Activated CD4-positive, alpha-beta T cell treated with anti-CD3 and anti-CD28 coated beads, Interleukin-2, amount 10 ng/mL, durations not matched to agents 24 days and 14 days (primary cell): ENCODE data around the gene ATG4D. TPM values are rescaled to one million over a fixed set of nuclear protein-coding genes. Genes with fewer than 3 reads are reported as not detected.

Source experiments
- DNase-seq: peaks from one replicate; pipeline ENCODE4 v3.0.0; 2022
- H3K27ac Mint-ChIP-seq: one replicate; pipeline ENCODE4 v1.8.0; 2022; ENCODE audit warnings: mild to moderate bottlenecking, mixed read lengths
- H3K27me3 Mint-ChIP-seq: one replicate; pipeline ENCODE4 v1.8.0; 2022; ENCODE audit warnings: mixed read lengths
- H3K36me3 Mint-ChIP-seq: one replicate; pipeline ENCODE4 v1.8.0; 2022; ENCODE audit warnings: low read depth, mild to moderate bottlenecking, mixed read lengths
- H3K4me1 Mint-ChIP-seq: one replicate; pipeline ENCODE4 v1.8.0; 2021; ENCODE audit warnings: mixed read lengths
- H3K4me3 Mint-ChIP-seq: one replicate; pipeline ENCODE4 v1.8.0; 2022; ENCODE audit warnings: mild to moderate bottlenecking, moderate library complexity, mixed read lengths
- H3K9me3 Mint-ChIP-seq: one replicate; pipeline ENCODE4 v1.8.0; 2021; ENCODE audit warnings: mixed read lengths
- intact Hi-C: fragments of 100-400 bp; cut with micrococcal nuclease; formaldehyde crosslinking; loops from one replicate; pipeline ENCODE4 v1.15.1; 2023
- total RNA-seq: library from RNA; stranded (reverse); gene quantifications from 2 replicates; pipeline ENCODE4 v1.2.3, GENCODE V29; 2022

The ATG4D gene
- total RNA-seq, result 36.7 and 40.8 TPM in 2 replicates

DNA sequence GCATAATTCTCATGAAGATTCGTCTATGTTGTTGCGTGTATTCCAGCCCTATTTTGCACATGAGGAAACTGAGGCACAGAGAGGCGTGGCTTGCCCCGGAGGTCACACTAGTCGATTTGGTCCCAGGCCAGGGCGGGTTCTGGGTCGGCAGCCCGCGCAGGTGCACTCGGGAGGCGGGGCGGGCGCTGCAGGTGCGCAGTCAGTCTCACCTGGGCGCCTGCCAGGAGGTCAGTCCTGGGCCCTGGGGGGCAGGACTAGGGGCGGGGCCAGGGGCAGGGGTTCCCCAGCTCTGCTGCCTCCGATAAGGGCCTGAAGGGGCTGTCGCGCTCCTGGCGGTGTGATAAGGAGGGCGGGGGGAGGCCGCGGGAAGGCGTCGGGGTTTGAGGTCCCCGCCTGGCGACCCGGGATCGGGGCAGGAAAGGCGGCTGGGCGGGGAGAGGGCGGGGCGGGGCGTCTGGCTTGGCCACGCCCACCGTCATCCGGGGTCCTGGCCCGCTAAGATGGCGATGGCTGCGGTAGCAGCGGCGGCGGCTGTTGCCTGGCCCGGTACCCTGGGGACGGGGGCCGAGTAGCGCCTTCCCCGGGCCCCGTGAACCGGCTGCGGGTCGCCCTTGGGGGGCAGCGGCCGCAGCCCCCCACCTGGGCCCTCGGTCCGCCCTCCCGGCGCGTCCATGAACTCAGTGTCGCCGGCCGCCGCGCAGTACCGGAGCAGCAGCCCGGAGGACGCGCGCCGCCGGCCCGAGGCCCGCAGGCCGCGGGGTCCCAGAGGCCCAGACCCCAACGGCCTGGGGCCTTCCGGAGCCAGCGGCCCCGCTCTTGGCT, at the start of gene ATG4D:
ATG4D (plus strand) TSS at position 485 of the 822 bp plus-strand sequence; CDS start at position 672, 187 bp downstream.
- DNase-seq, result peak; percentile 93
- Mint-ChIP-seq H3K4me3 (peak within 1 kb of the TSS; percentile 90), H3K9me3 (no peaks in the 10 kb centered on the region), H3K27ac (peak within 1 kb of the TSS; percentile 84), H3K27me3 (peaks cover 13% of the 10 kb centered on the region), H3K4me1 (peaks cover 13% of the 10 kb centered on the region), H3K36me3 (peaks cover 10% of the 10 kb centered on the region)
- intact Hi-C loops, result loop anchor here (1.0 to 2.0 kb wide), 2 partner anchors 25 to 29 kb away; partner anchors contain the start of gene CDKN2D

DNA sequence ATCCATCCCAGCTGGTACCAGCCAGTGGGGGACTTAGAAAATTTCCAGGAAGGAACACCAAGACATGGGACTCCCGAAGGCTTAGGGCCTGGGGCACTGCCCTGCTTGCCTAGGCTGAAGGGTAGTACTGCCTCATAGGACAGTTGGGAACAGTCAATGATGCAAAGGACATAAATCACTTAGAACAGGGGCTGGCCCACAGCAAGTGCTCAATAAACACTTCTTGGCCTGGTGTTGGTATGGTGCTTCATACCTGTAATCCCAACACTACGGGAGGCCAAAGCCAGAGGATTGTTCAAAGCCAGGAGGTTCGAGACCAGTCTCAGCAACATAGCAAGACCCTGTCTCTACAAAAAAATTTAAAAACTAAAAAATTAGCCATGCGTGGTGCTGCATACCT, 46.3 kb upstream of the ATG4D start:
- Mint-ChIP-seq H3K27ac (peak overlapping the region; percentile 52), H3K36me3 (peaks cover 47% of the 10 kb centered on the region), H3K27me3 (no peaks in the 10 kb centered on the region), H3K4me3 (no peak overlapping the region), H3K9me3 (no peaks in the 10 kb centered on the region), H3K4me1 (peaks cover 35% of the 10 kb centered on the region)
- no peak for DNase-seq
- intact Hi-C loops, result no loop called here

DNA sequence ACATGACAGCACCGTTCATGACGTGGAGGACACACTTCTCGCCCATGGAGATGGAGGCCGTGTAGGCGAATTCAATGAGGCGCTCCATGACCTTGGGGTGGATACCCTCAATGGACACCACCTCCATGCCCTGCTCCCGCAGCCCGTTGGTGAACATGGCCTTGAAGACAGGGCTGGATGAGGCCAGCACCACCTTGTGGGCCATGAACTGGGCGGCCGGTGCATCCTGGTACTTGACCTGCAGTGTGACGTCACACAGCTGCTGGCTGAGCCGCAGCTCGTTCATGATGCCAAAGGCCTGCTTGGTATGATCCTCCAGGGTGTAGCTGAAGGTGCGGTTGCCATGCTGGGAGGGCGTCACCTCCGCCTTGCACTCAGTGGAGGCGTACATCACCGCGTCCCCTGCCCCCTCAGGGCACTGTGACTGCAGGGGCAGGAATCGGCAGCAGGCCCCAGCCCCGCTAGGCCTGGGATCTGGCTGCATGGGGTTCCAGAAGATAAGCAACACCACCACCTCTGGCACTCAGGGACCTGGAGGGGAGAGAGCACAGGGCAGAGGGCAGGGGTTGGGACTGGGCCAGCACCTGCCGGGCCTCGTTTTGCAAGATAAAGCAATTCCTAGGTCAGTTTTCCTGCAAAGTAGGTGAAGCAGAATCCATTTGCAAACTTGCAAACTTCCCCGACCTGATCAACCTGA, 44.0 kb upstream of the ATG4D start:
- Mint-ChIP-seq H3K4me1 (peaks cover 35% of the 10 kb centered on the region), H3K9me3 (no peaks in the 10 kb centered on the region), H3K27me3 (no peaks in the 10 kb centered on the region), H3K27ac (peak overlapping the region; percentile 90), H3K4me3 (peak overlapping the region; percentile 82), H3K36me3 (peaks cover 39% of the 10 kb centered on the region)
- no peak for DNase-seq
- intact Hi-C loops, result no loop called here

DNA sequence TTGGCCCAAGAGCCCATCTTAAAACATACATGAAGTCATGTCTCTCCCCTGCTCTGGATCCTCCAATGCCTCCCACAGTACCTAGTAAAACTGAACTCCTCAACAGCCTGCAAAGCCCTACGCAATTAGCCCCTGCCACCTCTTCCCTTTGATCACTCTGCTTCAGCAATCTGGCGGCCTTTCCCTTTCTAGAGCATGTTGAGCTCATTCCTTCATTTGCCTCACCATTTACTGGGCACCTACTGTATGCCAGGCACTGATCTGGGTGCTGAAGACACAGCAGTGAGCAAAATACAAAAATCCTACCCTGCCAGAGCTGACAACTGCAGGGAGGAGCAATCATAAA, 43.5 kb upstream of the ATG4D start:
- peak overlapping the region; percentile 81 for H3K27ac Mint-ChIP-seq

DNA sequence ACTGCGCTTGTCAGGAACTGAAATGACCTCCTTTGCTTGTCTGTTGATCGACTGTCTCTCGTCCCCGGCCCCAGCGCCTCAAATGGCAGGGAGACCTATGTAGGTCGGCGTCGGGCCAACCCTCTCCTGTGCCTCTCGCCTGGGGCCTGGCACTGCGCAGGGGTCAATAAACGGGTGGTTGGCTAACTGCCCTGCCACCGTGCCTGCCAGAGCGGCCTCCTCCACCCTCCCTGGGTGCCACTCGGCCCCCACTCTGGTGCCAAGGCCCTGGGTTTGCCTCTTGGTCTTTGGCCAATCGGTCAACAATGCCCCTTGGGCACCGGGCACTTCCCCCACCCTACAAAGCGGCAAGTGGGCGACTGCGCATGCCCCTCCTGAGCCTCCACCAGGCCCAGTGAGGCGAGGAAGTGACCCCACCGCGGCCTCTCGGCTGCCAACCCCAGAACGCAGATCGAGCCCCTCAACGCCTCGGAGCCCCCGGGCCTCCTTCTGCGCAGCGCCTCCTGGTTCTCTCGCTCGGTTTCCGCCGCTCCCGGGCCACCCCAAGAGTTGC, 41.7 kb upstream of the ATG4D start:
- intact Hi-C loops, result loop anchor here (2.0 kb wide), 2 partner anchors 81 to 153 kb away; partner anchors contain the start of genes ILF3 and PDE4A
- peak; percentile 81 for DNase-seq
- no peaks in the 10 kb centered on the region for H3K9me3 Mint-ChIP-seq
- H3K27ac Mint-ChIP-seq, result peak overlapping the region; percentile 86
- H3K4me3 Mint-ChIP-seq, result peak overlapping the region; percentile 88
- no peaks in the 10 kb centered on the region for H3K27me3 Mint-ChIP-seq
- H3K36me3 Mint-ChIP-seq, result peaks cover 30% of the 10 kb centered on the region
- H3K4me1 Mint-ChIP-seq, result peaks cover 41% of the 10 kb centered on the region

More for the DNA sequence above, 43.5 kb upstream of the ATG4D start:
- Mint-ChIP-seq H3K36me3 (peaks cover 35% of the 10 kb centered on the region), H3K9me3 (no peaks in the 10 kb centered on the region), H3K4me3 (peak overlapping the region; percentile 82), H3K4me1 (peaks cover 35% of the 10 kb centered on the region), H3K27me3 (no peaks in the 10 kb centered on the region)
- no peak for DNase-seq
- intact Hi-C loops, result no loop called here

DNA sequence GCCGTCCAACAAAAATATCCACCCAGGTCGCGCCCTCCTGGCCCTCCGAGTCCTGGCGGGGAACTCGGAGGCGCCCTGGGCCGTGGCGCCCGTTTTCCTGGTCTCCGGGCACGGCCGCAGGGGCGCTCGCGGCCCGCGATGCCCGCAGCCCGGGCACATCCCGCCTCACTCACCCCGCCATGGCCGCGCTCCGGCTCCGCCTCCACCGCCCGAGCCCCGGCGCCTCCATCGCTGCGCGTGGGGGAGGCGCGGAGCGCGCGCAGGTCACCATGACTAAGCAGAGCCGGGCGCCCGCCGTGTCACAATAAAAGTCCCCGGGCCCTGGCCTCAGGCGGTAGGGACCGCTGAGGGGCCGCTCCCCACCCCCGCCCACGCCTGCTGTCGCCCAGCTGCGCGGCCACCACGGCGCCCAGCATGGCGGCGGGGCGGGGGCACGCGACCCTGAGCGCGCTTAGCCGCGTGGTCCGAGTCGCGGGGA, 41.1 kb upstream of the ATG4D start:
- intact Hi-C loops, result loop anchor here (2.0 kb wide), 2 partner anchors 82 to 152 kb away; partner anchors contain the start of genes ILF3 and PDE4A

DNA sequence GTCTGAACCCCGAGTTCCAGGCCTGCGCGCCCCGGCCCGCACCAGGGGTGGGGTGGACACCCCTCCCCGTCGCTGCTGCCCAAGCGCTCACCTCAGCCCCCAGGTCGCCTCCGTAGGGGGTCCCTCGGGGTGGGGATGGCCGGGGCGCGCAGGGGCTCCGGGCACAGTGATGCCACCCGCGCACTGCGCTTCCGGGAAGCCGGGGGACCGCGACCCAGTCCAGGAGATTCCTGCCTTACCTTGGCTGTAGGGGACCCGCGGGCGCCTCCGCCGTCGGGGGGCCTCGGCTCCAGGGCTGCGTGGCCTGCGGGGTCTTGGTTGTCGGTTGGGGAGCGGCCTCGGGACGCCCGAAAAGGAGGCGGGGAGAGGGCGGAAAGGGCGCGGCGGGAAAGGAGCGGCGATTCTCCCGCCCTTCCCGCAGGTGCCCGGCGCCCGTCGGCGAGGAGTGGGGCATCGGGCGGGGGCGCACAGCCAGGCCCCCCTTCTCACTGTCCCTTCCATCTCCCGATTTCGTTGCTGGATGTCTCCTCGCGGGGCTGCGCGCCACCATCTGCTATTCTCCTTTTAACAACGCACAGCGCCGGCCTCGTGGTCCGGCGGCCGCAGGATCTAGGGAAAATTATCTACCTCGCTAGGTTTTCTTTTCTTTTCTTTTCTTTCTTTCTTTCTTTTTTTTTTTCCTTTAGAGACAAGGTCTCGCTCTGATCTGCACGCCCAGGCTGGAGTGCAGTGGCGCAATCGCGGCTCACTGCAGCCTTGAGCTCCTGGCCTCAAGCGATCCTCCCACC, 40.5 kb upstream of the ATG4D start, which contains the start of gene KEAP1:
KEAP1 (minus strand) TSS at position 355 of the 788 bp plus-strand sequence. CDS start 3,323 bp downstream, outside the sequence.
- H3K9me3 Mint-ChIP-seq, result no peaks in the 10 kb centered on the region
- intact Hi-C loops, result loop anchor here (2.0 kb wide), 2 partner anchors 82 to 152 kb away; partner anchors contain the start of genes ILF3 and PDE4A

More for the DNA sequence above, 41.1 kb upstream of the ATG4D start:
- DNase-seq, result peak; percentile 98
- Mint-ChIP-seq H3K27ac (peak overlapping the region; percentile 86), H3K9me3 (no peaks in the 10 kb centered on the region), H3K4me3 (peak overlapping the region; percentile 88), H3K4me1 (peaks cover 37% of the 10 kb centered on the region), H3K27me3 (no peaks in the 10 kb centered on the region), H3K36me3 (peaks cover 26% of the 10 kb centered on the region)

DNA sequence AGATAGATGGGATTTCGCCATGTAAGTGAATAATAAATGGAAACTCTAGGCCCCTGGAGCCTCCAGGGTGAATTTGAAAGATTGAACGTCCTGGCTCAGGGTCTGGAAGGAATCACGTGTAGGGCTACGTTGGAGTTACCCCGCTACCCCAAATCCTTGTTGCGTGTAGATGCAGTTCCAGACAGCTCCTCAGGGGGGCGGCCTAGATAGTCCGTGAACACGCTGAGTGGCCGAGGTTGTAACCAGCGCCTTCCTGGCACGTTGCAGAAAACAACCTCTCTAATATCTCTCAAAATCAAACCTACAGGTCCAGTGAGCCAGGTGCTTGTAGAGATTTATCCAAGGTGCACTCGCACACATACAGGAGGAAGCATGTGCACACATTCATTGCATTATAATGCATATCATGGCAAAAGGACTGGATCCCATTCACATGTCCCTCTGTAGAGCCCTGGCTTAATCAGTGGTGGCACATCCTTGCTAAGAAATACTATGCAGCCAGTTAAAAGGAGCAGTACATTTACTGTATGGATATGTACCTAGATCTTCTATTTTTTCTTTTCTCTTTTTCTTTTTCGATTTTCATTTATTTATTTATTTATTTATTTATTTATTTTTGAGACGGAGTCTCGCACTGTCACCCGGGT, 38.0 kb upstream of the ATG4D start:
- Mint-ChIP-seq H3K4me1 (peaks cover 28% of the 10 kb centered on the region), H3K36me3 (peaks cover 6% of the 10 kb centered on the region), H3K9me3 (no peaks in the 10 kb centered on the region), H3K4me3 (no peak overlapping the region), H3K27ac (peak overlapping the region; percentile 52), H3K27me3 (peaks cover 2% of the 10 kb centered on the region)
- intact Hi-C loops, result loop anchor here (5.0 kb wide), 2 partner anchors 62 to 192 kb away; partner anchors contain the start of genes CDKN2D and KRI1
- peak; percentile 95 for DNase-seq

More for the DNA sequence above, 40.5 kb upstream of the ATG4D start, which contains the start of gene KEAP1:
- peak within 1 kb of the TSS; percentile 98 for H3K27ac Mint-ChIP-seq
- H3K4me3 Mint-ChIP-seq, result peak within 1 kb of the TSS; percentile 92
- H3K36me3 Mint-ChIP-seq, result peaks cover 24% of the 10 kb centered on the region
- peaks cover 36% of the 10 kb centered on the region for H3K4me1 Mint-ChIP-seq
- no peaks in the 10 kb centered on the region for H3K27me3 Mint-ChIP-seq
- DNase-seq, result peak; percentile 74

DNA sequence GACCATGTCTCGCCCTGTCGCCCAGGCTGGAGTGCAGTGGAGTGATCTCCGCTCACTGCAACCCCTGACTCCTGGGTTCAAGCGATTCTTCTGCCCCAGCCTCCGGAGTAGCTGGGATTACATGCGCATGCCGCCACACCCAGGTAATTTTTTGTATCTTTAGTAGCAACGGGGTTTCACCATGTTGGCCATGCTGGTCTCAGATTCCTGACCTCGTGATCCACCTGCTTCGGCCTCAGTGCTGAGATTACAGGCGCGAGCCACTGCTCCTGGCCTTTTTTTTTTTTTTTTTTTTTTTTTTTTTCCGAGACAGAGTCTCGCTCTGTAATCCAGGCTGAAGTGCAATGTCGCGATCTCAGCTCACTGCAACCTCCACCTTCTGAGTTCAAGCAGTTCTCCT, 35.7 kb upstream of the ATG4D start:
- H3K4me1 Mint-ChIP-seq, result peaks cover 21% of the 10 kb centered on the region
- peaks cover 8% of the 10 kb centered on the region for H3K27me3 Mint-ChIP-seq
- H3K27ac Mint-ChIP-seq, result no peak overlapping the region
- no peaks in the 10 kb centered on the region for H3K36me3 Mint-ChIP-seq
- no peak overlapping the region for H3K4me3 Mint-ChIP-seq
- no peak for DNase-seq
- no peaks in the 10 kb centered on the region for H3K9me3 Mint-ChIP-seq
- intact Hi-C loops, result loop anchor here (5.0 kb wide), 2 partner anchors 59 to 189 kb away; partner anchors contain the start of genes CDKN2D and KRI1

DNA sequence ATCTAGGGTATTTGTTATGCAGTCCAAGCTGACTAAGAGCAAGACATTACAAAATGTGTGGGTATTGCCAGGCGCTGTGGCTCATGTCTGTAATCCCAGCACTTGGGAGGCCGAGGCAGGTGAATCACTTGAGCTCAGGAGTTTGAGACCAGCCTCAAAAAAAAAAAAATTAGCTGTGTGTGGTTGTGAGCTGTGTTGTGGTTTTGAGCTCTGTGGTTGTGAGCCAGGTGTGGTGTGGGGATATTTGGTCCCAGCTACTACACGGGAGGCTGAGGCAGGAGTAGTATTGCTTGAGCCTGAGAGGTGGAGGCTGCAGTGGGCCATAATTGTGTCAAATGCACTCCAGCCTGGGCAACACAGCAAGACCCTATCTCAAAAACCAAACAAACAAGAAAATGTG, 35.0 kb upstream of the ATG4D start:
- no peaks in the 10 kb centered on the region for H3K36me3 Mint-ChIP-seq
- H3K4me3 Mint-ChIP-seq, result no peak overlapping the region
- H3K9me3 Mint-ChIP-seq, result no peaks in the 10 kb centered on the region
- peaks cover 20% of the 10 kb centered on the region for H3K4me1 Mint-ChIP-seq
- peak; percentile 74 for DNase-seq
- peak overlapping the region; percentile 45 for H3K27ac Mint-ChIP-seq
- intact Hi-C loops, result loop anchor here (5.0 kb wide), 2 partner anchors 59 to 189 kb away; partner anchors contain the start of genes CDKN2D and KRI1
- H3K27me3 Mint-ChIP-seq, result peaks cover 15% of the 10 kb centered on the region

DNA sequence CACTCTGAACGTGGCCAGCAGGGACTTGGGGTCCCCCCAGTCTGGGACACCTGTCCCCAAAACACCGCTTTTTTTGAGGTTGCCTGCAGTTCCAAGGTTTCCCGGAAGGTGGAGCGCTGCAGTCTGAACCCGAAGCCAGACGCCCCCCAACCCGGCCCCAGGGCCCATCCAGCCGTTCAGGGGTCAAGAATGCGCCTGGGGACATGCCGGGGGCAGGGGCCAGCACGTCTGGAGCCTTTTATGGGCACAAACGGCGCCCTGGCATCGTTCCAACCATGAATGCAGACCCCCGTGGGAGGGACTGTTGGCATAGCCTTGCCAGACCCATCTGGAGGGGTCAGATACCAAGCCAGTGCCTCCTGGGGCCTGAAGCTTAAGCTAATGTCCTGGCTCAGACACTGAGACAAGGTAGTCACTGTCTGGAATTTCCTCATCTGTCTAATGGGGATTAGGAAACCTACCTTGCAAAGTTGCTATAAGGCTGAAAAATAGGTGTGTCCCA, 33.4 kb upstream of the ATG4D start:
- Mint-ChIP-seq H3K9me3 (no peaks in the 10 kb centered on the region), H3K4me3 (no peak overlapping the region), H3K27me3 (peaks cover 26% of the 10 kb centered on the region), H3K36me3 (no peaks in the 10 kb centered on the region), H3K4me1 (peaks cover 22% of the 10 kb centered on the region), H3K27ac (no peak overlapping the region)
- peak; percentile 92 for DNase-seq
- intact Hi-C loops, result loop anchor here (5.0 kb wide), 2 partner anchors 42 to 218 kb away; no protein-coding TSS in a partner anchor

DNA sequence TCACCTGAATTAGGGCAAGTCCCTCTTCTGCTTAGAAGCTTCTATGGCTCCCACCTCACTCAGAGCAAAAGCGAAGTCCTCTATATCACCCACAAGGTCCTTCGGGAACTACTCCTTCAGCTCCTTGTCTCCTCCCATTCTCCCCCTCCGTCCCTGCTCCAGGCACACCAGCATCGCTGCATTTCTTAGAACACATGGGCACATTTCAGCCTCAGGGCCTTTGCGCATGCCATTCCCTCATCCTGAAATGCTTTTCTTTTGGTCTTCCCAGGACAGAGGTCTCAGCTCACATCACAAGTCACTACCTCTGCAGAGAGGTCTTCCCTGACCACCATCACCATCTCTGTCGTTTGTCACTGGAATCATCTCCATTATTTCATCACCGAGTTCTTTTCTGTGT, 30.5 kb upstream of the ATG4D start:
- no peak for DNase-seq
- peak overlapping the region; percentile 0 for H3K4me3 Mint-ChIP-seq
- intact Hi-C loops, result loop anchor here (5.0 kb wide), 2 partner anchors 39 to 221 kb away; no protein-coding TSS in a partner anchor
- H3K27me3 Mint-ChIP-seq, result peaks cover 45% of the 10 kb centered on the region
- H3K27ac Mint-ChIP-seq, result no peak overlapping the region
- H3K4me1 Mint-ChIP-seq, result peaks cover 24% of the 10 kb centered on the region
- H3K36me3 Mint-ChIP-seq, result peaks cover 2% of the 10 kb centered on the region
- H3K9me3 Mint-ChIP-seq, result no peaks in the 10 kb centered on the region
